Coronary artery (tissue), 2 donors: ENCODE measurements around the gene CCDC86.

Source experiments
- DNase-seq: peaks from one replicate; pipeline ENCODE4 v3.0.0-alpha.2; 2017; ENCODE audit warnings: low spot score
- H3K27ac ChIP-seq, 2 donors: fragments of 200-600 bp; sonication (generic); one replicate each; pipeline ENCODE4 v1.5.1; 2016 to 2019
- H3K4me3 ChIP-seq: fragments of 200-600 bp; sonication (generic); 2 replicates; pipeline ENCODE4 v1.5.1; 2016; ENCODE audit warnings: mild to moderate bottlenecking, moderate library complexity
- CTCF ChIP-seq: fragments of 200-600 bp; sonication (generic); IDR thresholded peaks from one replicate; pipeline ENCODE4 v1.5.1; 2019; ENCODE audit warnings: antibody characterized with exemption

CCDC86 gene

GRCh38 chr11:60876168-60876485 lies 34.2 kb downstream of the CCDC86 start:
- H3K27ac ChIP-seq = no peak overlapping the region
- DNase-seq = no peak
- no peak for TF ChIP-seq CTCF
- no peak overlapping the region for H3K4me3 ChIP-seq

GRCh38 chr11:60878245-60879101 lies 36.6 kb downstream of the CCDC86 start:
- Histone ChIP-seq H3K27ac (peak overlapping the region; percentile 19 to 34), H3K4me3 (no peak overlapping the region)
- TF ChIP-seq CTCF = no peak
- DNase-seq = no peak

GRCh38 chr11:60879104-60879503 lies 37.2 kb downstream of the CCDC86 start:
- Histone ChIP-seq H3K27ac (no peak overlapping the region), H3K4me3 (no peak overlapping the region)
- no peak for TF ChIP-seq CTCF
- DNase-seq = no peak

GRCh38 chr11:60879971-60880588 lies 38.2 kb downstream of the CCDC86 start:
- H3K27ac ChIP-seq = no peak overlapping the region

GRCh38 chr11:60880643-60881282 lies 38.9 kb downstream of the CCDC86 start:
- no peak for DNase-seq
- no peak overlapping the region for H3K27ac ChIP-seq
- no peak for TF ChIP-seq CTCF
- no peak overlapping the region for H3K4me3 ChIP-seq

More at GRCh38 chr11:60879971-60880588, 38.2 kb downstream of the CCDC86 start:
- no peak overlapping the region for H3K4me3 ChIP-seq
- no peak for TF ChIP-seq CTCF
- DNase-seq = no peak

GRCh38 chr11:60887556-60887955 lies 45.6 kb downstream of the CCDC86 start:
- H3K27ac ChIP-seq = no peak overlapping the region
- no peak overlapping the region for H3K4me3 ChIP-seq
- no peak for TF ChIP-seq CTCF
- DNase-seq = no peak
